Prostate gland (tissue), 2 donors: ENCODE measurements around the gene C2CD4C.
A peak's percentile ranks its signal among the peaks of the same experiment; 100 is the strongest.

Source experiments
- POLR2A ChIP-seq: fragments of 450-650 bp; IDR thresholded peaks from one replicate; pipeline ENCODE4 v1.6.1; 2016; ENCODE audit warnings: antibody characterized with exemption, mild to moderate bottlenecking
- POLR2AphosphoS5 ChIP-seq: sonication (generic); formaldehyde crosslinking; IDR thresholded peaks from one replicate; pipeline ENCODE4 v1.6.1; 2017; ENCODE audit warnings: antibody characterized with exemption
- TF ChIP-seq, protein P1 (sequence below), 4 experiments: fragments of 200-600 bp in 2 of 4; fragments of 450-650 bp in 2 of 4; sonication (generic) in 2 of 4; IDR thresholded peaks; 1 replicate in 3 of 4; 2 replicates in 1 of 4; pipeline ENCODE4 v1.5.1; 2016 to 2019; ENCODE audit warnings: antibody characterized with exemption in 4 of 4, mild to moderate bottlenecking in 2 of 4, moderate library complexity in 2 of 4

GRCh38 chr19:374183-374885 is 34.6 kb downstream of the C2CD4C start:
- no peak for TF ChIP-seq POLR2A
- TF ChIP-seq, protein P1, sequence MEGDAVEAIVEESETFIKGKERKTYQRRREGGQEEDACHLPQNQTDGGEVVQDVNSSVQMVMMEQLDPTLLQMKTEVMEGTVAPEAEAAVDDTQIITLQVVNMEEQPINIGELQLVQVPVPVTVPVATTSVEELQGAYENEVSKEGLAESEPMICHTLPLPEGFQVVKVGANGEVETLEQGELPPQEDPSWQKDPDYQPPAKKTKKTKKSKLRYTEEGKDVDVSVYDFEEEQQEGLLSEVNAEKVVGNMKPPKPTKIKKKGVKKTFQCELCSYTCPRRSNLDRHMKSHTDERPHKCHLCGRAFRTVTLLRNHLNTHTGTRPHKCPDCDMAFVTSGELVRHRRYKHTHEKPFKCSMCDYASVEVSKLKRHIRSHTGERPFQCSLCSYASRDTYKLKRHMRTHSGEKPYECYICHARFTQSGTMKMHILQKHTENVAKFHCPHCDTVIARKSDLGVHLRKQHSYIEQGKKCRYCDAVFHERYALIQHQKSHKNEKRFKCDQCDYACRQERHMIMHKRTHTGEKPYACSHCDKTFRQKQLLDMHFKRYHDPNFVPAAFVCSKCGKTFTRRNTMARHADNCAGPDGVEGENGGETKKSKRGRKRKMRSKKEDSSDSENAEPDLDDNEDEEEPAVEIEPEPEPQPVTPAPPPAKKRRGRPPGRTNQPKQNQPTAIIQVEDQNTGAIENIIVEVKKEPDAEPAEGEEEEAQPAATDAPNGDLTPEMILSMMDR (IDR thresholded peaks at IDR 0.05), result no peak
- peak; percentile 44 for TF ChIP-seq POLR2AphosphoS5
